Measurements from ENCODE around the gene ARID2.

The ARID2 gene

DNA sequence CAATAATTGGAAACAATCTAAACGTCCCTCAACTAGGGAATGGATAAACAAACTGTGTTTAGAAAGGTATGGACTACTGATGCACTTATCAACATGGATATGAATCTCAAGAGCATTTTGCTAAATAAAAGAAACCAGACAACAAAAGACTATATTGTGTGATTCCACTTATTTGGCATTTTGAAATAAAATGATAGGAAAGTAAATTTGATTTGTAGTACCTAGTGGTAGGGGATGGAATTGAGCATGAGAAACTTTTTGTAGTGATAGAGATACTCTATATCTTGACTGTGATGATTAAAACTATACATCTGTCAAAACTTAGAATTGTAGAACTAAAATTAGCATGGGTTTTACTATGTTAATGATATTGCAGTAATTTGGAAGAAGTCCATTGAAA lies 87.1 kb downstream of the ARID2 start (continued):
- TF ChIP-seq ZNF248 (tag by site-specific recombination; IDR thresholded peaks at IDR 0.05) (no peak), ZNF548 (tag by site-specific recombination; IDR thresholded peaks at IDR 0.05) (no peak), ZNF610 (tag by site-specific recombination; IDR thresholded peaks at IDR 0.05; ENCODE audit: borderline replicate concordance) (no peak)
- TF ChIP-seq, protein P1, sequence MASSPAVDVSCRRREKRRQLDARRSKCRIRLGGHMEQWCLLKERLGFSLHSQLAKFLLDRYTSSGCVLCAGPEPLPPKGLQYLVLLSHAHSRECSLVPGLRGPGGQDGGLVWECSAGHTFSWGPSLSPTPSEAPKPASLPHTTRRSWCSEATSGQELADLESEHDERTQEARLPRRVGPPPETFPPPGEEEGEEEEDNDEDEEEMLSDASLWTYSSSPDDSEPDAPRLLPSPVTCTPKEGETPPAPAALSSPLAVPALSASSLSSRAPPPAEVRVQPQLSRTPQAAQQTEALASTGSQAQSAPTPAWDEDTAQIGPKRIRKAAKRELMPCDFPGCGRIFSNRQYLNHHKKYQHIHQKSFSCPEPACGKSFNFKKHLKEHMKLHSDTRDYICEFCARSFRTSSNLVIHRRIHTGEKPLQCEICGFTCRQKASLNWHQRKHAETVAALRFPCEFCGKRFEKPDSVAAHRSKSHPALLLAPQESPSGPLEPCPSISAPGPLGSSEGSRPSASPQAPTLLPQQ (tag by site-specific recombination; IDR thresholded peaks at IDR 0.05): no peak

- ChIA-PET CTCF (interaction anchor here (1.7 kb wide), 1 partner anchor 52 kb away, joined by 7 read pairs; no protein-coding TSS in a partner anchor), POLR2A (no interaction called here)
- TF ChIP-seq ZNF843 (tag by site-specific recombination; IDR thresholded peaks at IDR 0.05) (no peak), ZBTB1 (tag by site-specific recombination; IDR thresholded peaks at IDR 0.05) (no peak), SP2 (tag by site-specific recombination; IDR thresholded peaks at IDR 0.05) (no peak), ZNF785 (tag by site-specific recombination; IDR thresholded peaks at IDR 0.05) (no peak)
- TF ChIP-seq, protein P2, sequence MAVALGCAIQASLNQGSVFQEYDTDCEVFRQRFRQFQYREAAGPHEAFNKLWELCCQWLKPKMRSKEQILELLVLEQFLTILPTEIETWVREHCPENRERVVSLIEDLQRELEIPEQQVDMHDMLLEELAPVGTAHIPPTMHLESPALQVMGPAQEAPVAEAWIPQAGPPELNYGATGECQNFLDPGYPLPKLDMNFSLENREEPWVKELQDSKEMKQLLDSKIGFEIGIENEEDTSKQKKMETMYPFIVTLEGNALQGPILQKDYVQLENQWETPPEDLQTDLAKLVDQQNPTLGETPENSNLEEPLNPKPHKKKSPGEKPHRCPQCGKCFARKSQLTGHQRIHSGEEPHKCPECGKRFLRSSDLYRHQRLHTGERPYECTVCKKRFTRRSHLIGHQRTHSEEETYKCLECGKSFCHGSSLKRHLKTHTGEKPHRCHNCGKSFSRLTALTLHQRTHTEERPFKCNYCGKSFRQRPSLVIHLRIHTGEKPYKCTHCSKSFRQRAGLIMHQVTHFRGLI (tag by site-specific recombination; IDR thresholded peaks at IDR 0.05): no peak
- Histone ChIP-seq H3K27ac (ENCODE audit: extremely low read depth, low read depth, low read length) (no peak overlapping the region), H3K4me3 (ENCODE audit: low read depth, low read length) (no peak overlapping the region), H3K9me3 (ENCODE audit: control insufficient read depth, insufficient read depth, low read depth, low read length) (no peaks in the 10 kb centered on the region), H3K36me3 (ENCODE audit: control insufficient read depth in 2 of 2, insufficient read depth in 1 of 2, low read length in 2 of 2) (peaks cover 5 to 15% of the 10 kb centered on the region in 2 experiments), H3K4me1 (ENCODE audit: control insufficient read depth, insufficient read depth, low read length) (no peaks in the 10 kb centered on the region)
Measured at GRCh38 chr12:45827974-45828373, 98.5 kb downstream of the ARID2 start.

DNA sequence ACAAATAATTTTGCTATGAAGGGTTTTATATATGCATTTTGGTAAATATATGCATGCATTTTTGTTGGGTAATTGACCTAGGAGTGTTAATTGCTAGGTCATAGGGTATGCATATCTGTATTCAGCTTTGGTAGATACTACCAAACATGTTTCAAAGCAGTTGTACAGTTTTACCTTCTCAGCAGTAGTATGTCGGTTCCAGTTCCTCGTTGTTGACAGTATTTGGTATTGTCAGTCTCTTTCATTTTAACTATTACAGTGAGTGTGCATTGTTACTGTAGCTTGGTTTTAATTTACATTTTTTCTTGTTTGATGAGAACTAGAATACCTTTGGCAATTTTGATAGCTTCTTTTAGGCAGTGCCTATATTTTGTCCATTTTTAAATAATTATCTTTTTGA lies 98.9 kb downstream of the ARID2 start:
- H3K4me1 ChIP-seq (ENCODE audit: control insufficient read depth, insufficient read depth, low read length): no peaks in the 10 kb centered on the region
- no peak overlapping the region for H3K27ac ChIP-seq (ENCODE audit: extremely low read depth, low read depth, low read length)
- no peak for TF ChIP-seq ZBTB6 (tag by site-specific recombination; IDR thresholded peaks at IDR 0.05)
- TF ChIP-seq GFI1B (tag by site-specific recombination; IDR thresholded peaks at IDR 0.05): no peak
- TF ChIP-seq ZIC2 (tag by site-specific recombination; IDR thresholded peaks at IDR 0.05): no peak
- TF ChIP-seq ZNF19 (tag by site-specific recombination; IDR thresholded peaks at IDR 0.05; ENCODE audit: low read depth): no peak
- TF ChIP-seq ZNF146 (tag by site-specific recombination; IDR thresholded peaks at IDR 0.05): no peak
- TF ChIP-seq, protein P3, sequence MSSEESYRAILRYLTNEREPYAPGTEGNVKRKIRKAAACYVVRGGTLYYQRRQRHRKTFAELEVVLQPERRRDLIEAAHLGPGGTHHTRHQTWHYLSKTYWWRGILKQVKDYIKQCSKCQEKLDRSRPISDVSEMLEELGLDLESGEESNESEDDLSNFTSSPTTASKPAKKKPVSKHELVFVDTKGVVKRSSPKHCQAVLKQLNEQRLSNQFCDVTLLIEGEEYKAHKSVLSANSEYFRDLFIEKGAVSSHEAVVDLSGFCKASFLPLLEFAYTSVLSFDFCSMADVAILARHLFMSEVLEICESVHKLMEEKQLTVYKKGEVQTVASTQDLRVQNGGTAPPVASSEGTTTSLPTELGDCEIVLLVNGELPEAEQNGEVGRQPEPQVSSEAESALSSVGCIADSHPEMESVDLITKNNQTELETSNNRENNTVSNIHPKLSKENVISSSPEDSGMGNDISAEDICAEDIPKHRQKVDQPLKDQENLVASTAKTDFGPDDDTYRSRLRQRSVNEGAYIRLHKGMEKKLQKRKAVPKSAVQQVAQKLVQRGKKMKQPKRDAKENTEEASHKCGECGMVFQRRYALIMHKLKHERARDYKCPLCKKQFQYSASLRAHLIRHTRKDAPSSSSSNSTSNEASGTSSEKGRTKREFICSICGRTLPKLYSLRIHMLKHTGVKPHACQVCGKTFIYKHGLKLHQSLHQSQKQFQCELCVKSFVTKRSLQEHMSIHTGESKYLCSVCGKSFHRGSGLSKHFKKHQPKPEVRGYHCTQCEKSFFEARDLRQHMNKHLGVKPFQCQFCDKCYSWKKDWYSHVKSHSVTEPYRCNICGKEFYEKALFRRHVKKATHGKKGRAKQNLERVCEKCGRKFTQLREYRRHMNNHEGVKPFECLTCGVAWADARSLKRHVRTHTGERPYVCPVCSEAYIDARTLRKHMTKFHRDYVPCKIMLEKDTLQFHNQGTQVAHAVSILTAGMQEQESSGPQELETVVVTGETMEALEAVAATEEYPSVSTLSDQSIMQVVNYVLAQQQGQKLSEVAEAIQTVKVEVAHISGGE (tag by site-specific recombination; conservative IDR thresholded peaks at IDR 0.05; ENCODE audit: low read depth): no peak
- no peak for TF ChIP-seq ZNF274 (IDR thresholded peaks at IDR 0.05; ENCODE audit: low read length)
- no peak for TF ChIP-seq ZNF274 (tag by site-specific recombination; IDR thresholded peaks at IDR 0.05; ENCODE audit: borderline replicate concordance)
- TF ChIP-seq ZNF621 (tag by site-specific recombination; IDR thresholded peaks at IDR 0.05): no peak
- TF ChIP-seq ZNF529 (tag by site-specific recombination; IDR thresholded peaks at IDR 0.05; ENCODE audit: insufficient replicate concordance): no peak
- ChIA-PET CTCF (interaction anchor here (1.7 kb wide), 1 partner anchor 53 kb away, joined by 7 read pairs; no protein-coding TSS in a partner anchor), POLR2A (no interaction called here)
- H3K4me3 ChIP-seq (ENCODE audit: low read depth, low read length): no peak overlapping the region
- H3K36me3 ChIP-seq (ENCODE audit: control insufficient read depth in 2 of 2, insufficient read depth in 1 of 2, low read length in 2 of 2): peaks cover under 1 to 11% of the 10 kb centered on the region in 2 experiments
- H3K9me3 ChIP-seq (ENCODE audit: control insufficient read depth, insufficient read depth, low read depth, low read length): no peaks in the 10 kb centered on the region

Data from HEK293 (cell line).